H9 (cell line): ENCODE measurements around the gene LRRC38. TPM values are rescaled to one million over a fixed set of nuclear protein-coding genes. Genes with fewer than 3 reads are reported as not detected.
"Not testable (repeated sequence)": the region's sequence is repeated elsewhere in the genome, so short reads cannot be mapped to it uniquely, and the experiment has no call there.

Experiments
- DNase-seq: peaks from one replicate; pipeline ENCODE4 v3.0.0-alpha.2; 2017
- H2AFZ ChIP-seq: one replicate; pipeline ENCODE4 v1.6.1; 2013; ENCODE audit warnings: mild to moderate bottlenecking, low read length, control low read depth, moderate library complexity
- H2AK5ac ChIP-seq: 2 replicates; pipeline ENCODE4 v1.6.1; 2013; ENCODE audit warnings: low read length, control low read depth, mixed read lengths; ENCODE audit not compliant: insufficient read length
- H2BK120ac ChIP-seq: one replicate; pipeline ENCODE4 v1.6.1; 2013; ENCODE audit warnings: low read depth, mild to moderate bottlenecking, low read length, control low read depth, inconsistent platforms; ENCODE audit not compliant: poor library complexity, severe bottlenecking
- H2BK12ac ChIP-seq: 2 replicates; pipeline ENCODE4 v1.6.1; 2013; ENCODE audit warnings: low read length, control low read depth, mixed read lengths, low read depth; ENCODE audit not compliant: insufficient read length
- H2BK15ac ChIP-seq: 2 replicates; pipeline ENCODE4 v1.6.1; 2013; ENCODE audit warnings: low read depth, low read length, control low read depth
- H2BK20ac ChIP-seq: one replicate; pipeline ENCODE4 v1.6.1; 2013; ENCODE audit warnings: low read depth, mild to moderate bottlenecking, low read length, control low read depth, inconsistent platforms; ENCODE audit not compliant: poor library complexity, severe bottlenecking
- H2BK5ac ChIP-seq: 2 replicates; pipeline ENCODE4 v1.6.1; 2013; ENCODE audit warnings: low read length, control low read depth, mixed read lengths; ENCODE audit not compliant: insufficient read length
- H3K14ac ChIP-seq: 2 replicates; pipeline ENCODE4 v1.6.1; 2013; ENCODE audit warnings: low read length, control low read depth; ENCODE audit not compliant: insufficient read depth
- H3K18ac ChIP-seq: 2 replicates; pipeline ENCODE4 v1.6.1; 2013; ENCODE audit warnings: low read depth, mild to moderate bottlenecking, mixed read lengths, low read length, control low read depth; ENCODE audit not compliant: insufficient read length
- H3K23ac ChIP-seq: 2 replicates; pipeline ENCODE4 v1.6.1; 2013; ENCODE audit warnings: low read length, control low read depth, mixed read lengths, low read depth; ENCODE audit not compliant: insufficient read length
- H3K23me2 ChIP-seq: 2 replicates; pipeline ENCODE4 v1.6.1; 2013; ENCODE audit warnings: low read depth, mild to moderate bottlenecking, mixed read lengths, low read length, control low read depth; ENCODE audit not compliant: insufficient read length, poor library complexity, severe bottlenecking
- H3K27ac ChIP-seq: 2 replicates; pipeline ENCODE4 v1.5.1; 2013; ENCODE audit warnings: low read length, control low read depth, mixed read lengths, low read depth; ENCODE audit not compliant: insufficient read length
- H3K27me3 ChIP-seq: 2 replicates; pipeline ENCODE4 v1.6.1; 2013; ENCODE audit warnings: low read length, control low read depth, inconsistent platforms; ENCODE audit not compliant: insufficient read depth
- H3K4ac ChIP-seq: 2 replicates; pipeline ENCODE4 v1.6.1; 2013; ENCODE audit warnings: low read depth, mild to moderate bottlenecking, control low read depth, inconsistent platforms, low read length, moderate library complexity
- H3K4me1 ChIP-seq: 2 replicates; pipeline ENCODE4 v1.6.1; 2013; ENCODE audit warnings: low read length, control low read depth, inconsistent platforms; ENCODE audit not compliant: insufficient read depth
- H3K4me2 ChIP-seq: 2 replicates; pipeline ENCODE4 v1.6.1; 2013; ENCODE audit warnings: low read length, control low read depth, mixed read lengths; ENCODE audit not compliant: insufficient read length, insufficient read depth
- H3K56ac ChIP-seq: 2 replicates; pipeline ENCODE4 v1.6.1; 2013; ENCODE audit warnings: low read depth, mild to moderate bottlenecking, mixed read lengths, low read length, control low read depth; ENCODE audit not compliant: insufficient read length
- H3K79me1 ChIP-seq: 2 replicates; pipeline ENCODE4 v1.6.1; 2013; ENCODE audit warnings: low read depth, mild to moderate bottlenecking, moderate library complexity, low read length, control low read depth, inconsistent platforms; ENCODE audit not compliant: insufficient read depth, poor library complexity, severe bottlenecking
- H3K79me2 ChIP-seq: 2 replicates; pipeline ENCODE4 v1.6.1; 2013; ENCODE audit warnings: low read length, control low read depth, inconsistent platforms; ENCODE audit not compliant: insufficient read depth
- H3K9ac ChIP-seq: 2 replicates; pipeline ENCODE4 v1.6.1; 2013; ENCODE audit warnings: low read length, control low read depth, mixed read lengths; ENCODE audit not compliant: insufficient read length; ENCODE audit errors: extremely low read depth
- H3K9me3 ChIP-seq: one replicate; pipeline ENCODE4 v1.6.1; 2013; ENCODE audit warnings: low read depth, low read length, inconsistent platforms; ENCODE audit not compliant: control insufficient read depth
- H3T11ph ChIP-seq: one replicate; pipeline ENCODE4 v1.6.1; 2013; ENCODE audit warnings: mild to moderate bottlenecking, low read length, control low read depth, inconsistent platforms
- H4K20me1 ChIP-seq: one replicate; pipeline ENCODE4 v1.6.1; 2013; ENCODE audit not compliant: control insufficient read depth, insufficient read length, insufficient read depth
- H4K5ac ChIP-seq: 2 replicates; pipeline ENCODE4 v1.6.1; 2013; ENCODE audit warnings: low read depth, mild to moderate bottlenecking, mixed read lengths, low read length, control low read depth; ENCODE audit not compliant: insufficient read length
- H4K8ac ChIP-seq: replicated peaks from 2 replicates; pipeline ENCODE4 v1.6.1; 2013; ENCODE audit warnings: low read length, control low read depth, mixed read lengths, low read depth; ENCODE audit not compliant: insufficient read length
- H4K91ac ChIP-seq: 2 replicates; pipeline ENCODE4 v1.6.1; 2013; ENCODE audit warnings: low read depth, mild to moderate bottlenecking, moderate library complexity, mixed read lengths, low read length, control low read depth; ENCODE audit not compliant: insufficient read length
- H3K27ac Mint-ChIP-seq, 3 experiments: 2 replicates in 2 of 3; 3 replicates in 1 of 3; pipeline ENCODE4 v1.8.0; 2020 to 2021; ENCODE audit warnings: mixed read lengths in 3 of 3, mild to moderate bottlenecking in 1 of 3, moderate library complexity in 1 of 3
- H3K27me3 Mint-ChIP-seq: 2 replicates; pipeline ENCODE4 v1.8.0; 2021; ENCODE audit warnings: low read depth, mild to moderate bottlenecking, moderate library complexity, mixed read lengths
- H3K36me3 Mint-ChIP-seq, 3 experiments: 2 replicates in 2 of 3; 3 replicates in 1 of 3; pipeline ENCODE4 v1.8.0; 2020 to 2021; ENCODE audit warnings: low read depth in 3 of 3, mixed read lengths in 3 of 3; ENCODE audit not compliant: insufficient read depth in 1 of 3
- H3K4me1 Mint-ChIP-seq, 2 experiments: 2 replicates each; pipeline ENCODE4 v1.8.0; 2020; ENCODE audit warnings: mixed read lengths in 2 of 2
- H3K4me3 Mint-ChIP-seq, 2 experiments: 2 replicates in 1 of 2; 3 replicates in 1 of 2; pipeline ENCODE4 v1.8.0; 2020 to 2021; ENCODE audit warnings: mild to moderate bottlenecking in 2 of 2, mixed read lengths in 2 of 2, moderate library complexity in 1 of 2
- H3K9me3 Mint-ChIP-seq, 2 experiments: 2 replicates in 1 of 2; 3 replicates in 1 of 2; pipeline ENCODE4 v1.8.0; 2020; ENCODE audit warnings: mild to moderate bottlenecking in 2 of 2, mixed read lengths in 2 of 2, moderate library complexity in 1 of 2
- CTCF ChIP-seq: fragments of 200-600 bp; sonication (generic); conservative IDR thresholded peaks from 3 replicates; pipeline ENCODE4 v1.8.0; 2021; ENCODE audit warnings: antibody characterized with exemption, mild to moderate bottlenecking
- WGBS: extraction: QIAGEN DNeasy Blood & Tissue Kit; methylation state at CpG from one replicate; pipeline ENCODE4 v1.1.7; 2013; ENCODE audit warnings: missing lambda C conversion rate, low lambda C conversion rate, mixed read lengths; ENCODE audit not compliant: insufficient read length; ENCODE audit errors: extremely low coverage; 5-methylcytosine and 5-hydroxymethylcytosine counted together
- long read RNA-seq: library from polyadenylated mRNA; unstranded; transcript quantifications from one replicate; pipeline ENCODE4 v2.0.0, GENCODE V29; 2020
- total RNA-seq: library from RNA; stranded (reverse); gene quantifications from 2 replicates; pipeline ENCODE4 v1.2.1, GENCODE V29; 2021

LRRC38 gene
- 0.72 and 0.86 TPM in 2 replicates for total RNA-seq
- long read RNA-seq: 0 reads

GRCh38 chr1:13513895-13514546 lies at the start of gene LRRC38:
LRRC38 (minus strand) TSS chr1:13514003; CDS start chr1:13513593, 410 bp downstream.
- no peak within 1 kb of the TSS; a peak in 1 of 7 replicates for H3K27ac Mint-ChIP-seq
- H4K91ac ChIP-seq: no peak within 1 kb of the TSS
- no peaks in the 10 kb centered on the region for H3K9me3 ChIP-seq
- H2BK20ac ChIP-seq: no peak within 1 kb of the TSS
- peaks cover 2% of the 10 kb centered on the region; the same call in 1 of the 2 replicates for H3K4me1 ChIP-seq
- H3K27me3 Mint-ChIP-seq: peaks cover 96% of the 10 kb centered on the region
- no peaks in the 10 kb centered on the region; a peak in 2 of 7 replicates for H3K36me3 Mint-ChIP-seq
- H2BK5ac ChIP-seq: no peak within 1 kb of the TSS
- H4K8ac ChIP-seq: no peak within 1 kb of the TSS
- peaks cover 1 to 2% of the 10 kb centered on the region in 2 experiments; a peak in 4 of 5 replicates for H3K9me3 Mint-ChIP-seq
- H3K56ac ChIP-seq: no peak within 1 kb of the TSS
- H3K23ac ChIP-seq: no peak within 1 kb of the TSS
- no peak within 1 kb of the TSS for H2BK12ac ChIP-seq
- no peak within 1 kb of the TSS for H3K9ac ChIP-seq
- DNase-seq: peak; percentile 71
- peak within 1 kb of the TSS; percentile 67 to 86 for H3K4me3 Mint-ChIP-seq
- H4K5ac ChIP-seq: no peak within 1 kb of the TSS
- H2BK15ac ChIP-seq: no peak within 1 kb of the TSS
- peaks cover 37% of the 10 kb centered on the region for H3K27me3 ChIP-seq
- peaks cover 11% of the 10 kb centered on the region for H3K23me2 ChIP-seq
- no peak within 1 kb of the TSS for H3T11ph ChIP-seq
- H3K18ac ChIP-seq: no peak within 1 kb of the TSS
- no peak within 1 kb of the TSS for H3K27ac ChIP-seq
- peak within 1 kb of the TSS; percentile 50 for H3K4me2 ChIP-seq
- peak within 1 kb of the TSS; percentile 13; the same call in 1 of the 2 replicates for H3K14ac ChIP-seq
- no peak within 1 kb of the TSS for H2AFZ ChIP-seq
- peak; percentile 52; the same call in 2 of the 3 replicates for TF ChIP-seq CTCF
- H4K20me1 ChIP-seq: no peaks in the 10 kb centered on the region
- H2BK120ac ChIP-seq: no peak within 1 kb of the TSS
- WGBS: no CpG with 5 or more reads among the region's 34 CpGs
- H2AK5ac ChIP-seq: no peak within 1 kb of the TSS
- no peak within 1 kb of the TSS for H3K4ac ChIP-seq
- H3K4me1 Mint-ChIP-seq: peaks cover 26% of the 10 kb centered on the region in 2 experiments
- H3K79me1 ChIP-seq: no peaks in the 10 kb centered on the region
- no peaks in the 10 kb centered on the region for H3K79me2 ChIP-seq

- H3K14ac ChIP-seq, H3K56ac ChIP-seq, H3K9me3 ChIP-seq, H3K4me3 Mint-ChIP-seq, H3K9ac ChIP-seq, H2BK20ac ChIP-seq, H3K79me1 ChIP-seq, H2AK5ac ChIP-seq, H3K27ac ChIP-seq, H3K27ac Mint-ChIP-seq, H3K36me3 Mint-ChIP-seq, H3K79me2 ChIP-seq, H3K9me3 Mint-ChIP-seq, H2BK15ac ChIP-seq, H3K4me1 Mint-ChIP-seq, H3K4me1 ChIP-seq, H2AFZ ChIP-seq, H3K23ac ChIP-seq, H2BK120ac ChIP-seq, H4K5ac ChIP-seq, H4K20me1 ChIP-seq, H2BK12ac ChIP-seq, H4K91ac ChIP-seq, H2BK5ac ChIP-seq, H3K23me2 ChIP-seq, H4K8ac ChIP-seq, H3K4ac ChIP-seq, DNase-seq, H3K4me2 ChIP-seq, H3K18ac ChIP-seq, H3K27me3 ChIP-seq, H3T11ph ChIP-seq: not testable (repeated sequence)
- peaks cover 15% of the 10 kb centered on the region for H3K27me3 Mint-ChIP-seq
- no CpG with 5 or more reads among the region's 11 CpGs for WGBS
These were observed 49.2 kb upstream of the LRRC38 start for GRCh38 chr1:13562981-13563380.
